ENCODE results near the gene CEACAM1.

Gene CEACAM1

GRCh38 chr19:42569193-42569592 is 40.9 kb upstream of the CEACAM1 start:
- DNase-seq (ENCODE audit: low read depth), result no peak
- no peak overlapping the region for H3K4me3 ChIP-seq (ENCODE audit: low read depth, low read length)
- no peak for TF ChIP-seq MAX (IDR thresholded peaks at IDR 0.05; ENCODE audit: low read depth, low read length)
- TF ChIP-seq POLR2A (IDR thresholded peaks at IDR 0.05; ENCODE audit: extremely low read depth, insufficient read length), result no peak
- TF ChIP-seq MYC (IDR thresholded peaks at IDR 0.05; ENCODE audit: low read depth, low read length), result no peak
- no peak for TF ChIP-seq CTCF (IDR thresholded peaks at IDR 0.05; ENCODE audit: low read depth, low read length)

GRCh38 chr19:42568006-42568405 is 39.7 kb upstream of the CEACAM1 start:
- no peak overlapping the region for H3K4me3 ChIP-seq (ENCODE audit: low read depth, low read length)
- DNase-seq (ENCODE audit: low read depth), result peak; percentile 52
- TF ChIP-seq CTCF (IDR thresholded peaks at IDR 0.05; ENCODE audit: low read depth, low read length), result no peak
- TF ChIP-seq POLR2A (IDR thresholded peaks at IDR 0.05; ENCODE audit: extremely low read depth, insufficient read length), result no peak
- no peak for TF ChIP-seq MYC (IDR thresholded peaks at IDR 0.05; ENCODE audit: low read depth, low read length)
- 0 out of 2 replicates have a peak, but pooled peaks have one; percentile 38 for TF ChIP-seq MAX (IDR thresholded peaks at IDR 0.05; ENCODE audit: low read depth, low read length)

- TF ChIP-seq MYC (IDR thresholded peaks at IDR 0.05; ENCODE audit: low read depth, low read length), result no peak
- no peak for TF ChIP-seq MAX (IDR thresholded peaks at IDR 0.05; ENCODE audit: low read depth, low read length)
- TF ChIP-seq POLR2A (IDR thresholded peaks at IDR 0.05; ENCODE audit: extremely low read depth, insufficient read length), result no peak
- TF ChIP-seq CTCF (IDR thresholded peaks at IDR 0.05; ENCODE audit: low read depth, low read length), result no peak
- H3K4me3 ChIP-seq (ENCODE audit: low read depth, low read length), result no peak overlapping the region
- DNase-seq (ENCODE audit: low read depth), result no peak
Observed at GRCh38 chr19:42567567-42567966, 39.3 kb upstream of the CEACAM1 start.

GRCh38 chr19:42563352-42564210 is 35.3 kb upstream of the CEACAM1 start:
- H3K4me3 ChIP-seq (ENCODE audit: low read depth, low read length), result no peak overlapping the region
- TF ChIP-seq MYC (IDR thresholded peaks at IDR 0.05; ENCODE audit: low read depth, low read length) (no peak), CTCF (IDR thresholded peaks at IDR 0.05; ENCODE audit: low read depth, low read length) (peak; percentile 42), POLR2A (IDR thresholded peaks at IDR 0.05; ENCODE audit: extremely low read depth, insufficient read length) (no peak), MAX (IDR thresholded peaks at IDR 0.05; ENCODE audit: low read depth, low read length) (no peak)
- DNase-seq (ENCODE audit: low read depth), result peak; percentile 35

- no peak for DNase-seq (ENCODE audit: low read depth)
- H3K4me3 ChIP-seq (ENCODE audit: low read depth, low read length), result no peak overlapping the region
- TF ChIP-seq MAX (IDR thresholded peaks at IDR 0.05; ENCODE audit: low read depth, low read length) (no peak), MYC (IDR thresholded peaks at IDR 0.05; ENCODE audit: low read depth, low read length) (no peak), POLR2A (IDR thresholded peaks at IDR 0.05; ENCODE audit: extremely low read depth, insufficient read length) (no peak), CTCF (IDR thresholded peaks at IDR 0.05; ENCODE audit: low read depth, low read length) (no peak)
Observed at GRCh38 chr19:42561512-42561911, 33.2 kb upstream of the CEACAM1 start.

All from NB4 (cell line).